ENCODE results near the gene MACC1. TPM values are rescaled to one million over a fixed set of nuclear protein-coding genes. Genes with fewer than 3 reads are reported as not detected.

The MACC1 gene
- total and polyA plus RNA-seq, 2 experiments from 2014 or later = 3.4 to 13.4 TPM

DNA sequence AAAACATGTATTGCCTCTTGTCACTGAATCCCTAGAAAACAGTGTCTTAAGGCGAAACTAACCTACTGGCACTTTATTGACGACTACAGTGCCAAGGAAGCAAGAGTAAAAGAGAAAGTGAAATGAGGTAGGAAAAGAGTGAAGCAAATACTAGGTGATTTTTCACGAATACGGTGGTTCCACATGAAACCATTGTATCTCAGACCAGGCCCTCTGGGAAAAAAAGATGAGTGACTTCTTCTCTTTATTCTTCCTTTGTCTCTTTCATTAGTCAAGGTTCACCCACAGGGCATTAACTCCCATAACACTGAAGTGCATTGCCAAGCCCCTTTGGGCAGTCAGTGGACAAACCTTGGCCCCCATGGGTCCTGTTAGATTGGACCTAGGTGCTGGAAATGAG is 16.2 kb upstream of the MACC1 start:
- Histone ChIP-seq H3K36me3 (ENCODE audit: insufficient read depth) (no peaks in the 10 kb centered on the region), H3K4me1 (ENCODE audit: insufficient read depth) (peaks cover 5% of the 10 kb centered on the region; the same call in 1 of the 2 replicates), H3K4me2 (no peak overlapping the region), H2AFZ (no peak overlapping the region), H3F3A (replicated peaks; ENCODE audit: low read depth) (no peaks in the 10 kb centered on the region), H3K4me3 (no peak overlapping the region), H3K27me3 (ENCODE audit: insufficient read depth) (no peaks in the 10 kb centered on the region), H3K79me2 (replicated peaks; ENCODE audit: insufficient read depth) (no peaks in the 10 kb centered on the region), H3K27ac (ENCODE audit: low read depth) (no peak overlapping the region), H3K9me2 (ENCODE audit: insufficient read depth) (peaks cover 7% of the 10 kb centered on the region; the same call in 1 of the 2 replicates), H4K20me1 (replicated peaks; ENCODE audit: insufficient read depth) (no peaks in the 10 kb centered on the region)
- Mint-ChIP-seq H3K9me3 (no peaks in the 10 kb centered on the region), H3K27ac (no peak overlapping the region), H3K36me3 (ENCODE audit: low read depth) (no peaks in the 10 kb centered on the region), H3K4me3 (no peak overlapping the region), H3K27me3 (ENCODE audit: insufficient read depth, low read depth, poor library complexity) (no peaks in the 10 kb centered on the region), H3K4me1 (peaks cover 9% of the 10 kb centered on the region; the same call in 2 of the 3 replicates)
- no peak for ATAC-seq
- no peak for DNase-seq (ENCODE audit: low spot score)
- TF ChIP-seq, protein P1, sequence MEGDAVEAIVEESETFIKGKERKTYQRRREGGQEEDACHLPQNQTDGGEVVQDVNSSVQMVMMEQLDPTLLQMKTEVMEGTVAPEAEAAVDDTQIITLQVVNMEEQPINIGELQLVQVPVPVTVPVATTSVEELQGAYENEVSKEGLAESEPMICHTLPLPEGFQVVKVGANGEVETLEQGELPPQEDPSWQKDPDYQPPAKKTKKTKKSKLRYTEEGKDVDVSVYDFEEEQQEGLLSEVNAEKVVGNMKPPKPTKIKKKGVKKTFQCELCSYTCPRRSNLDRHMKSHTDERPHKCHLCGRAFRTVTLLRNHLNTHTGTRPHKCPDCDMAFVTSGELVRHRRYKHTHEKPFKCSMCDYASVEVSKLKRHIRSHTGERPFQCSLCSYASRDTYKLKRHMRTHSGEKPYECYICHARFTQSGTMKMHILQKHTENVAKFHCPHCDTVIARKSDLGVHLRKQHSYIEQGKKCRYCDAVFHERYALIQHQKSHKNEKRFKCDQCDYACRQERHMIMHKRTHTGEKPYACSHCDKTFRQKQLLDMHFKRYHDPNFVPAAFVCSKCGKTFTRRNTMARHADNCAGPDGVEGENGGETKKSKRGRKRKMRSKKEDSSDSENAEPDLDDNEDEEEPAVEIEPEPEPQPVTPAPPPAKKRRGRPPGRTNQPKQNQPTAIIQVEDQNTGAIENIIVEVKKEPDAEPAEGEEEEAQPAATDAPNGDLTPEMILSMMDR (conservative IDR thresholded peaks at IDR 0.05; ENCODE audit: low read depth in 2 of 2) = no peak
- no peak for TF ChIP-seq CREB1 (CRISPR knock-in tag; IDR thresholded peaks at IDR 0.05; ENCODE audit: low read depth)
- no peak for TF ChIP-seq STAT1 (IDR thresholded peaks at IDR 0.05; ENCODE audit: unreplicated experiment)
- TF ChIP-seq EZH2phosphoT487 (IDR thresholded peaks at IDR 0.05; ENCODE audit: unreplicated experiment) = no peak
- TF ChIP-seq, protein P2, sequence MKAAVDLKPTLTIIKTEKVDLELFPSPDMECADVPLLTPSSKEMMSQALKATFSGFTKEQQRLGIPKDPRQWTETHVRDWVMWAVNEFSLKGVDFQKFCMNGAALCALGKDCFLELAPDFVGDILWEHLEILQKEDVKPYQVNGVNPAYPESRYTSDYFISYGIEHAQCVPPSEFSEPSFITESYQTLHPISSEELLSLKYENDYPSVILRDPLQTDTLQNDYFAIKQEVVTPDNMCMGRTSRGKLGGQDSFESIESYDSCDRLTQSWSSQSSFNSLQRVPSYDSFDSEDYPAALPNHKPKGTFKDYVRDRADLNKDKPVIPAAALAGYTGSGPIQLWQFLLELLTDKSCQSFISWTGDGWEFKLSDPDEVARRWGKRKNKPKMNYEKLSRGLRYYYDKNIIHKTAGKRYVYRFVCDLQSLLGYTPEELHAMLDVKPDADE (IDR thresholded peaks at IDR 0.05) = no peak
- no peak for TF ChIP-seq JUNB (IDR thresholded peaks at IDR 0.05; ENCODE audit: unreplicated experiment)

DNA sequence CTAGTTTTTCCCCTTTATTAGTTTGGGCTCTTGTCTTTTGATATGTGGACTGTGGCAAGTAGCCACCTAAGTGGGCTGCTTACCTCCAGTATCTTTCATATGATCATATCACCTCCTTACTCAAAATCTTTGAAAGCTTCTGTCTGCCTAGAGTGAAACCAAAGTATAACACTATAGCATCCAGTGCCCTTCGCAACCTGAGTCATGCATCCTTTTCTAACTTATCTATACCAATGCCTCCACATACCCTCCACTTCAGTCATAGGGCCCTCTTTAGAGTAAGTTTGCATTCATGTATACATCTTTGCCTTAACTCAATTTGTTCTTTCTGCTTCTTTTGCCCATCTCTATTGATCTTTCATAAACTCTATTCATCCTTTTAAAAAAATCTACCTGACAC is 15.7 kb upstream of the MACC1 start:
- H3F3A ChIP-seq (replicated peaks; ENCODE audit: low read depth) = no peaks in the 10 kb centered on the region
- ATAC-seq (no peak), DNase-seq (ENCODE audit: low spot score) (no peak)
- no peaks in the 10 kb centered on the region for H4K20me1 ChIP-seq (replicated peaks; ENCODE audit: insufficient read depth)
- Mint-ChIP-seq H3K27me3 (ENCODE audit: insufficient read depth, low read depth, poor library complexity) (no peaks in the 10 kb centered on the region), H3K4me3 (no peak overlapping the region), H3K27ac (no peak overlapping the region), H3K4me1 (peaks cover 6% of the 10 kb centered on the region; the same call in 2 of the 3 replicates), H3K36me3 (ENCODE audit: low read depth) (no peaks in the 10 kb centered on the region), H3K9me3 (no peaks in the 10 kb centered on the region)
- no peaks in the 10 kb centered on the region for H3K36me3 ChIP-seq (ENCODE audit: insufficient read depth)
- no peak overlapping the region for H3K4me3 ChIP-seq
- H3K79me2 ChIP-seq (replicated peaks; ENCODE audit: insufficient read depth) = no peaks in the 10 kb centered on the region
- peaks cover 2% of the 10 kb centered on the region; the same call in 1 of the 2 replicates for H3K4me1 ChIP-seq (ENCODE audit: insufficient read depth)
- H2AFZ ChIP-seq = no peak overlapping the region
- H3K27ac ChIP-seq (ENCODE audit: low read depth) = no peak overlapping the region
- peaks cover 6% of the 10 kb centered on the region; the same call in 1 of the 2 replicates for H3K9me2 ChIP-seq (ENCODE audit: insufficient read depth)
- no peak overlapping the region for H3K4me2 ChIP-seq
- H3K27me3 ChIP-seq (ENCODE audit: insufficient read depth) = no peaks in the 10 kb centered on the region
- TF ChIP-seq POLR2AphosphoS5 (IDR thresholded peaks at IDR 0.05; ENCODE audit: low read depth) (no peak), ZNF114 (CRISPR knock-in tag; IDR thresholded peaks at IDR 0.05) (no peak), NANOG (IDR thresholded peaks at IDR 0.05; ENCODE audit: borderline replicate concordance) (no peak), ZNF331 (CRISPR knock-in tag; IDR thresholded peaks at IDR 0.05; ENCODE audit: low read depth) (no peak)
- TF ChIP-seq, protein P3, sequence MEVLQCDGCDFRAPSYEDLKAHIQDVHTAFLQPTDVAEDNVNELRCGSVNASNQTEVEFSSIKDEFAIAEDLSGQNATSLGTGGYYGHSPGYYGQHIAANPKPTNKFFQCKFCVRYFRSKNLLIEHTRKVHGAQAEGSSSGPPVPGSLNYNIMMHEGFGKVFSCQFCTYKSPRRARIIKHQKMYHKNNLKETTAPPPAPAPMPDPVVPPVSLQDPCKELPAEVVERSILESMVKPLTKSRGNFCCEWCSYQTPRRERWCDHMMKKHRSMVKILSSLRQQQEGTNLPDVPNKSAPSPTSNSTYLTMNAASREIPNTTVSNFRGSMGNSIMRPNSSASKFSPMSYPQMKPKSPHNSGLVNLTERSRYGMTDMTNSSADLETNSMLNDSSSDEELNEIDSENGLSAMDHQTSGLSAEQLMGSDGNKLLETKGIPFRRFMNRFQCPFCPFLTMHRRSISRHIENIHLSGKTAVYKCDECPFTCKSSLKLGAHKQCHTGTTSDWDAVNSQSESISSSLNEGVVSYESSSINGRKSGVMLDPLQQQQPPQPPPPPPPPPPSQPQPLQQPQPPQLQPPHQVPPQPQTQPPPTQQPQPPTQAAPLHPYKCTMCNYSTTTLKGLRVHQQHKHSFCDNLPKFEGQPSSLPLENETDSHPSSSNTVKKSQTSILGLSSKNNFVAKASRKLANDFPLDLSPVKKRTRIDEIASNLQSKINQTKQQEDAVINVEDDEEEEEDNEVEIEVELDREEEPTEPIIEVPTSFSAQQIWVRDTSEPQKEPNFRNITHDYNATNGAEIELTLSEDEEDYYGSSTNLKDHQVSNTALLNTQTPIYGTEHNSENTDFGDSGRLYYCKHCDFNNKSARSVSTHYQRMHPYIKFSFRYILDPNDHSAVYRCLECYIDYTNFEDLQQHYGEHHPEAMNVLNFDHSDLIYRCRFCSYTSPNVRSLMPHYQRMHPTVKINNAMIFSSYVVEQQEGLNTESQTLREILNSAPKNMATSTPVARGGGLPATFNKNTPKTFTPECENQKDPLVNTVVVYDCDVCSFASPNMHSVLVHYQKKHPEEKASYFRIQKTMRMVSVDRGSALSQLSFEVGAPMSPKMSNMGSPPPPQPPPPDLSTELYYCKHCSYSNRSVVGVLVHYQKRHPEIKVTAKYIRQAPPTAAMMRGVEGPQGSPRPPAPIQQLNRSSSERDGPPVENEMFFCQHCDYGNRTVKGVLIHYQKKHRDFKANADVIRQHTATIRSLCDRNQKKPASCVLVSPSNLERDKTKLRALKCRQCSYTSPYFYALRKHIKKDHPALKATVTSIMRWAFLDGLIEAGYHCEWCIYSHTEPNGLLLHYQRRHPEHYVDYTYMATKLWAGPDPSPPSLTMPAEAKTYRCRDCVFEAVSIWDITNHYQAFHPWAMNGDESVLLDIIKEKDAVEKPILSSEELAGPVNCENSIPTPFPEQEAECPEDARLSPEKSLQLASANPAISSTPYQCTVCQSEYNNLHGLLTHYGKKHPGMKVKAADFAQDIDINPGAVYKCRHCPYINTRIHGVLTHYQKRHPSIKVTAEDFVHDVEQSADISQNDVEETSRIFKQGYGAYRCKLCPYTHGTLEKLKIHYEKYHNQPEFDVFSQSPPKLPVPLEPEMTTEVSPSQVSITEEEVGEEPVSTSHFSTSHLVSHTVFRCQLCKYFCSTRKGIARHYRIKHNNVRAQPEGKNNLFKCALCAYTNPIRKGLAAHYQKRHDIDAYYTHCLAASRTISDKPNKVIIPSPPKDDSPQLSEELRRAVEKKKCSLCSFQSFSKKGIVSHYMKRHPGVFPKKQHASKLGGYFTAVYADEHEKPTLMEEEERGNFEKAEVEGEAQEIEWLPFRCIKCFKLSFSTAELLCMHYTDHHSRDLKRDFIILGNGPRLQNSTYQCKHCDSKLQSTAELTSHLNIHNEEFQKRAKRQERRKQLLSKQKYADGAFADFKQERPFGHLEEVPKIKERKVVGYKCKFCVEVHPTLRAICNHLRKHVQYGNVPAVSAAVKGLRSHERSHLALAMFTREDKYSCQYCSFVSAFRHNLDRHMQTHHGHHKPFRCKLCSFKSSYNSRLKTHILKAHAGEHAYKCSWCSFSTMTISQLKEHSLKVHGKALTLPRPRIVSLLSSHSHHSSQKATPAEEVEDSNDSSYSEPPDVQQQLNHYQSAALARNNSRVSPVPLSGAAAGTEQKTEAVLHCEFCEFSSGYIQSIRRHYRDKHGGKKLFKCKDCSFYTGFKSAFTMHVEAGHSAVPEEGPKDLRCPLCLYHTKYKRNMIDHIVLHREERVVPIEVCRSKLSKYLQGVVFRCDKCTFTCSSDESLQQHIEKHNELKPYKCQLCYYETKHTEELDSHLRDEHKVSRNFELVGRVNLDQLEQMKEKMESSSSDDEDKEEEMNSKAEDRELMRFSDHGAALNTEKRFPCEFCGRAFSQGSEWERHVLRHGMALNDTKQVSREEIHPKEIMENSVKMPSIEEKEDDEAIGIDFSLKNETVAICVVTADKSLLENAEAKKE (CRISPR knock-in tag; IDR thresholded peaks at IDR 0.05) = no peak
- TF ChIP-seq, protein P2 (IDR thresholded peaks at IDR 0.05) = no peak

All from GM23338 (cell line).